Measurements from ENCODE around the gene GCNA.

GRCh38 chrX:71625471-71625870, 47.2 kb downstream of the GCNA start:
- no peak for TF ChIP-seq CTCF (conservative IDR thresholded peaks at IDR 0.05; ENCODE audit: low read length)
- no peak for TF ChIP-seq EZH2phosphoT487 (IDR thresholded peaks at IDR 0.05; ENCODE audit: borderline replicate concordance)

Measured in Loucy (cell line).